HepG2 (cell line): ENCODE data around the gene LHFPL6. TPM values are rescaled to one million over a fixed set of nuclear protein-coding genes. Genes with fewer than 3 reads are reported as not detected.

Source experiments
- ATAC-seq: fragments of 200-7000 bp; cut with Tn5 transposase; 3 replicates; pipeline ENCODE4 v1.9.1; 2020; ENCODE audit warnings: mild to moderate bottlenecking, moderate library complexity
- BruUV-seq: library from RNA; stranded (reverse); fragments of 400-500 nt; replicated peaks from 2 replicates; lab custom pipeline; 2021; lab: Mats Ljungman, UMichigan
- CTCF ChIA-PET: fragments of 300-600 bp; formaldehyde crosslinking; extraction: SDS; loops from one replicate; lab custom pipeline; 2021; ENCODE audit warnings: low total read pairs, inconsistent platforms, low intra/inter-chr PET ratio; lab: Yijun Ruan, JAX
- POLR2A ChIA-PET: fragments of 350-600 bp; sonication (Branson Sonifier 250); formaldehyde crosslinking; loops from one replicate; lab custom pipeline; 2020; ENCODE audit warnings: antibody characterized with exemption, inconsistent platforms; lab: Yijun Ruan, JAX
- DNase-seq: peaks from one replicate; pipeline ENCODE4 v3.0.0-alpha.2; 2015; ENCODE audit warnings: low spot score
- FAIRE-seq: peaks from 3 replicates; lab custom pipeline; 2011; peaks lifted over from hg19 to GRCh38; lab: Jason Lieb, UNC
- H2AFZ ChIP-seq: one replicate; pipeline ENCODE4 v1.6.1; 2011; ENCODE audit warnings: low read length, inconsistent platforms
- H3K27ac ChIP-seq: fragments of 300-600 bp; 3 replicates; pipeline ENCODE4 v1.8.0; 2011; ENCODE audit warnings: mixed run types, mild to moderate bottlenecking, mixed read lengths, low read length, inconsistent platforms; ENCODE audit not compliant: insufficient read depth; ENCODE audit errors: extremely low read length
- H3K27me3 ChIP-seq, 2 experiments: fragments of 200-600 bp in 1 of 2; 2 replicates in 1 of 2; 3 replicates in 1 of 2; pipeline versions ENCODE4 v1.6.0 to v1.8.0; 2011; ENCODE audit warnings: low read length in 2 of 2, mild to moderate bottlenecking in 2 of 2, moderate library complexity in 2 of 2, inconsistent platforms in 1 of 2; ENCODE audit not compliant: insufficient read depth in 2 of 2, control insufficient read depth in 1 of 2
- H3K36me3 ChIP-seq, 2 experiments: fragments of 200-600 bp in 1 of 2; replicated peaks in 1 of 2; 2 replicates in 1 of 2; 3 replicates in 1 of 2; pipeline versions ENCODE4 v1.5.1 to v1.8.0; 2011; ENCODE audit warnings: low read length in 2 of 2, inconsistent platforms in 1 of 2; ENCODE audit not compliant: insufficient read depth in 2 of 2, control insufficient read depth in 1 of 2
- H3K4me1 ChIP-seq: 2 replicates; pipeline ENCODE4 v1.5.1; 2012; ENCODE audit warnings: low read length, inconsistent platforms; ENCODE audit not compliant: insufficient read depth
- H3K4me2 ChIP-seq: 2 replicates; pipeline ENCODE4 v1.6.0; 2011; ENCODE audit warnings: low read depth, low read length, inconsistent platforms
- H3K4me3 ChIP-seq, 3 experiments: fragments of 200-600 bp in 1 of 3; sonication (generic), shearing (Covaris generic) in 1 of 3; replicated peaks in 1 of 3; 2 replicates each; pipeline ENCODE4 v1.5.1; 2011 to 2016; ENCODE audit warnings: low read length in 3 of 3, inconsistent platforms in 2 of 3, low read depth in 2 of 3, mild to moderate bottlenecking in 2 of 3, control low read depth in 1 of 3, mixed read lengths in 1 of 3; ENCODE audit not compliant: insufficient read depth in 1 of 3
- H3K79me2 ChIP-seq: one replicate; pipeline ENCODE4 v1.6.1; 2011; ENCODE audit warnings: low read length, inconsistent platforms; ENCODE audit not compliant: insufficient read depth
- H3K9ac ChIP-seq: 2 replicates; pipeline ENCODE4 v1.6.0; 2011; ENCODE audit warnings: mild to moderate bottlenecking, low read depth, low read length, inconsistent platforms; ENCODE audit not compliant: insufficient read depth
- H3K9me3 ChIP-seq: 2 replicates; pipeline ENCODE4 v1.5.1; 2012; ENCODE audit warnings: mild to moderate bottlenecking, low read length
- H4K20me1 ChIP-seq: 2 replicates; pipeline ENCODE4 v1.6.0; 2011; ENCODE audit warnings: inconsistent platforms, mild to moderate bottlenecking, low read length, moderate library complexity; ENCODE audit not compliant: insufficient read depth
- HOXA3 ChIP-seq: sonication (generic); formaldehyde crosslinking; IDR thresholded peaks from 2 replicates; pipeline ENCODE4 v1.5.0; 2020; ENCODE audit warnings: missing genetic modification reagents
- NFRKB ChIP-seq: fragments of 450-650 bp; IDR thresholded peaks from 2 replicates; pipeline ENCODE4 v1.6.1; 2017
- PBX3 ChIP-seq: sonication (generic); formaldehyde crosslinking; IDR thresholded peaks from 2 replicates; pipeline ENCODE4 v1.8.1; 2023; ENCODE audit warnings: missing genetic modification reagents, inconsistent platforms, borderline replicate concordance
- PLSCR1 ChIP-seq: sonication (generic); formaldehyde crosslinking; IDR thresholded peaks from 2 replicates; pipeline ENCODE4 v1.5.0; 2020; ENCODE audit warnings: missing genetic modification reagents, mild to moderate bottlenecking, borderline replicate concordance
- PPARG ChIP-seq: conservative IDR thresholded peaks from 2 replicates; pipeline ENCODE4 v1.6.1; 2016; ENCODE audit warnings: missing biosample characterization, missing genetic modification reagents
- TBP ChIP-seq: sonication (generic); formaldehyde crosslinking; IDR thresholded peaks from 2 replicates; pipeline ENCODE4 v1.5.0; 2020; ENCODE audit warnings: missing genetic modification reagents
- TEAD3 ChIP-seq: optimal IDR thresholded peaks from 2 replicates; pipeline ENCODE3; 2016; ENCODE audit warnings: borderline replicate concordance
- TERF1 ChIP-seq: sonication (generic); formaldehyde crosslinking; IDR thresholded peaks from 2 replicates; pipeline ENCODE4 v1.8.0; 2022; ENCODE audit warnings: mild to moderate bottlenecking, missing genetic modification reagents, moderate library complexity
- ZNF350 ChIP-seq: sonication (generic); formaldehyde crosslinking; IDR thresholded peaks from 2 replicates; pipeline ENCODE4 v1.4.0; 2020; ENCODE audit warnings: mild to moderate bottlenecking, low read depth, missing genetic modification reagents, borderline replicate concordance
- ZNF354B ChIP-seq: sonication (generic); formaldehyde crosslinking; IDR thresholded peaks from 2 replicates; pipeline ENCODE4 v1.8.0; 2022; ENCODE audit warnings: mild to moderate bottlenecking, missing genetic modification reagents
- ZNF788 ChIP-seq: sonication (generic); formaldehyde crosslinking; IDR thresholded peaks from 2 replicates; pipeline ENCODE4 v1.5.0; 2020; ENCODE audit warnings: mild to moderate bottlenecking, missing genetic modification reagents, borderline replicate concordance
- ZSCAN9 ChIP-seq: IDR thresholded peaks from 2 replicates; pipeline ENCODE4 v1.6.1; 2016; ENCODE audit warnings: borderline replicate concordance
- WGBS: methylation state at CpG from one replicate; pipeline ENCODE4 v1.1.6; 2017; ENCODE audit warnings: low lambda C conversion rate; 5-methylcytosine and 5-hydroxymethylcytosine counted together
- in situ Hi-C: cut with HindIII; loops from 2 replicates; pipeline ENCODE4 v1.10.0; 2017; ENCODE audit warnings: low pct_unique_long_range_greater_than_20kb; ENCODE audit not compliant: extremely low pct_ligation_motif_present
- intact Hi-C: fragments of 100-400 bp; cut with micrococcal nuclease; formaldehyde crosslinking; loops from one replicate; pipeline ENCODE4 v1.10.0; 2022; ENCODE audit not compliant: unreplicated experiment
- polyA plus RNA-seq, 8 experiments: library from polyadenylated mRNA; depleted of rRNA in 3 of 8; stranded (reverse) in 7 of 8; unstranded in 1 of 8; fragments of >200 nt; fragmentation: Illumina TruSeq in 4 of 8; extraction: Trizol in 4 of 8; gene quantifications; 2 replicates each; pipeline versions ENCODE4 v1.2.1 to v1.2.3, GENCODE V29; 2011 to 2016; ENCODE audit warnings: low read depth in 4 of 8, missing spikeins in 1 of 8, mixed read lengths in 1 of 8; ENCODE audit not compliant: insufficient read depth in 1 of 8
- total RNA-seq, 5 experiments: library from RNA; depleted of rRNA; stranded (reverse); fragments of >200 nt; fragmentation: Illumina TruSeq; extraction: Trizol; gene quantifications; 2 replicates each; pipeline ENCODE4 v1.2.3, GENCODE V29; 2016; ENCODE audit warnings: low read depth in 1 of 5
- TF ChIP-seq, protein P1 (sequence below): IDR thresholded peaks from 2 replicates; pipeline ENCODE4 v1.6.1; 2016; ENCODE audit warnings: control low read depth
- TF ChIP-seq, protein P2 (sequence below): IDR thresholded peaks from 2 replicates; pipeline ENCODE4 v1.6.1; 2016; ENCODE audit warnings: low read depth

The LHFPL6 gene
- total and polyA plus RNA-seq, 2 of the 13 experiments (the other 11 are each of a cell fraction or from before 2014, with no cell fraction given), result not detected

- H3K9ac ChIP-seq, result no peak overlapping the region
- H3K4me3 ChIP-seq, result no peak overlapping the region
- FAIRE-seq, result no peak
- CTCF ChIA-PET, result no interaction called here
- no peaks in the 10 kb centered on the region for H3K36me3 ChIP-seq
- peaks cover 6% of the 10 kb centered on the region for H3K4me1 ChIP-seq
- WGBS, result 6% methylated on average over 3 of the region's 3 CpGs
- no peak overlapping the region for H3K27ac ChIP-seq
- H3K4me2 ChIP-seq, result no peak overlapping the region
- no TSS peak for BruUV-seq
- no peaks in the 10 kb centered on the region for H3K79me2 ChIP-seq
- no peak for ATAC-seq
- POLR2A ChIA-PET, result no interaction called here
- intact Hi-C loops, result no loop called here
- H4K20me1 ChIP-seq, result no peaks in the 10 kb centered on the region
- DNase-seq, result no peak
- H2AFZ ChIP-seq, result no peak overlapping the region
- peaks cover 3 to 34% of the 10 kb centered on the region in 2 experiments; a peak in 4 of 5 replicates for H3K27me3 ChIP-seq
- in situ Hi-C loops, result loop anchor here (25.0 kb wide), 3 partner anchors 343 to 643 kb away; no protein-coding TSS in a partner anchor
- H3K9me3 ChIP-seq, result no peaks in the 10 kb centered on the region
- TF ChIP-seq, protein P1, sequence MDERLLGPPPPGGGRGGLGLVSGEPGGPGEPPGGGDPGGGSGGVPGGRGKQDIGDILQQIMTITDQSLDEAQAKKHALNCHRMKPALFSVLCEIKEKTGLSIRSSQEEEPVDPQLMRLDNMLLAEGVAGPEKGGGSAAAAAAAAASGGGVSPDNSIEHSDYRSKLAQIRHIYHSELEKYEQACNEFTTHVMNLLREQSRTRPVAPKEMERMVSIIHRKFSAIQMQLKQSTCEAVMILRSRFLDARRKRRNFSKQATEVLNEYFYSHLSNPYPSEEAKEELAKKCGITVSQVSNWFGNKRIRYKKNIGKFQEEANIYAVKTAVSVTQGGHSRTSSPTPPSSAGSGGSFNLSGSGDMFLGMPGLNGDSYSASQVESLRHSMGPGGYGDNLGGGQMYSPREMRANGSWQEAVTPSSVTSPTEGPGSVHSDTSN (CRISPR knock-in tag), result no peak
- TF ChIP-seq NFRKB, result no peak
- TF ChIP-seq PBX3 (CRISPR knock-in tag), result no peak
- TF ChIP-seq ZNF788, result no peak
- no peak for TF ChIP-seq TERF1 (CRISPR knock-in tag)
- no peak for TF ChIP-seq TEAD3
- TF ChIP-seq, protein P2, sequence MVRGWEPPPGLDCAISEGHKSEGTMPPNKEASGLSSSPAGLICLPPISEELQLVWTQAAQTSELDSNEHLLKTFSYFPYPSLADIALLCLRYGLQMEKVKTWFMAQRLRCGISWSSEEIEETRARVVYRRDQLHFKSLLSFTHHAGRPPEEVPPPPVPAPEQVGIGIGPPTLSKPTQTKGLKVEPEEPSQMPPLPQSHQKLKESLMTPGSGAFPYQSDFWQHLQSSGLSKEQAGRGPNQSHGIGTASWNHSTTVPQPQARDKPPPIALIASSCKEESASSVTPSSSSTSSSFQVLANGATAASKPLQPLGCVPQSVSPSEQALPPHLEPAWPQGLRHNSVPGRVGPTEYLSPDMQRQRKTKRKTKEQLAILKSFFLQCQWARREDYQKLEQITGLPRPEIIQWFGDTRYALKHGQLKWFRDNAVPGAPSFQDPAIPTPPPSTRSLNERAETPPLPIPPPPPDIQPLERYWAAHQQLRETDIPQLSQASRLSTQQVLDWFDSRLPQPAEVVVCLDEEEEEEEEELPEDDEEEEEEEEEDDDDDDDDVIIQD (CRISPR knock-in tag), result no peak
- TF ChIP-seq PPARG (CRISPR knock-in tag), result no peak
- TF ChIP-seq ZNF354B (CRISPR knock-in tag), result no peak
- TF ChIP-seq PLSCR1 (CRISPR knock-in tag), result no peak
- TF ChIP-seq ZSCAN9 (CRISPR knock-in tag), result no peak
- no peak for TF ChIP-seq ZNF350 (CRISPR knock-in tag)
- no peak for TF ChIP-seq TBP (CRISPR knock-in tag)
- no peak for TF ChIP-seq HOXA3
Measured at GRCh38 chr13:39605677-39606320, 2.8 kb upstream of the LHFPL6 start.
